Neural cell (in vitro differentiated cells): ENCODE measurements around the gene ADM. TPM values are rescaled to one million over a fixed set of nuclear protein-coding genes. Genes with fewer than 3 reads are reported as not detected.

Experiments used
- H2AFZ ChIP-seq: fragments of 200-600, 300-800 bp; sonication (generic), shearing (Covaris generic); 2 replicates; pipeline ENCODE4 v1.6.0; 2014; ENCODE audit warnings: low read depth, mild to moderate bottlenecking, antibody characterized with exemption, low read length, moderate library complexity
- H3F3A ChIP-seq: fragments of 200-600 bp; shearing (Covaris generic); 2 replicates; pipeline ENCODE4 v1.6.1; 2016; ENCODE audit warnings: mild to moderate bottlenecking, moderate library complexity, mixed read lengths, antibody characterized with exemption, low read length; ENCODE audit not compliant: insufficient read depth, poor library complexity, severe bottlenecking
- H3K27ac ChIP-seq: fragments of 200-600, 300-800 bp; sonication (generic), shearing (Covaris generic); 2 replicates; pipeline ENCODE4 v1.5.1; 2014; ENCODE audit warnings: mild to moderate bottlenecking, low read length, moderate library complexity
- H3K27me3 ChIP-seq: fragments of 300-800, 200-600 bp; sonication (generic), shearing (Covaris generic); 2 replicates; pipeline ENCODE4 v1.6.0; 2014; ENCODE audit warnings: mild to moderate bottlenecking, low read depth, low read length, moderate library complexity; ENCODE audit not compliant: insufficient read depth
- H3K36me3 ChIP-seq: fragments of 300-800, 200-600 bp; sonication (generic), shearing (Covaris generic); 2 replicates; pipeline ENCODE4 v1.5.1; 2014; ENCODE audit warnings: mild to moderate bottlenecking, antibody characterized with exemption, low read length, moderate library complexity; ENCODE audit not compliant: insufficient read depth
- H3K4me2 ChIP-seq: fragments of 300-800, 200-600 bp; sonication (generic), shearing (Covaris generic); 2 replicates; pipeline ENCODE4 v1.6.0; 2014; ENCODE audit warnings: mild to moderate bottlenecking, low read length
- H3K4me3 ChIP-seq: fragments of 300-800, 200-600 bp; sonication (generic), shearing (Covaris generic); 2 replicates; pipeline ENCODE4 v1.5.1; 2014; ENCODE audit warnings: mild to moderate bottlenecking, low read length, moderate library complexity
- H3K79me2 ChIP-seq: fragments of 200-600 bp; shearing (Covaris generic); replicated peaks from 2 replicates; pipeline ENCODE4 v1.6.0; 2014; ENCODE audit warnings: mild to moderate bottlenecking, low read length, moderate library complexity; ENCODE audit not compliant: insufficient read depth
- H3K9ac ChIP-seq: fragments of 300-800, 200-600 bp; sonication (generic), shearing (Covaris generic); 2 replicates; pipeline ENCODE4 v1.6.1; 2016; ENCODE audit warnings: mild to moderate bottlenecking, low read length, mixed read lengths
- H3K9me2 ChIP-seq: fragments of 200-600 bp; shearing (Covaris generic); 2 replicates; pipeline ENCODE4 v1.6.1; 2016; ENCODE audit warnings: mild to moderate bottlenecking, low read length, mixed read lengths; ENCODE audit not compliant: insufficient read depth
- H3K9me3 ChIP-seq: fragments of 200-600, 300-800 bp; sonication (generic), shearing (Covaris generic); 2 replicates; pipeline ENCODE4 v1.6.1; 2016; ENCODE audit warnings: mild to moderate bottlenecking, mixed run types, low read length, moderate library complexity, mixed read lengths
- H4K20me1 ChIP-seq: fragments of 200-600 bp; shearing (Covaris generic); 2 replicates; pipeline ENCODE4 v1.6.1; 2016; ENCODE audit warnings: mild to moderate bottlenecking, mixed run types; ENCODE audit not compliant: insufficient read depth
- CTCF ChIP-seq: fragments of 450-650 bp; IDR thresholded peaks from 2 replicates; pipeline ENCODE4 v1.5.1; 2014; ENCODE audit warnings: antibody characterized with exemption, mild to moderate bottlenecking, moderate library complexity; ENCODE audit not compliant: poor library complexity, severe bottlenecking
- EP300 ChIP-seq: fragments of 450-650 bp; conservative IDR thresholded peaks from 2 replicates; pipeline ENCODE4 v1.6.1; 2014; ENCODE audit warnings: antibody characterized with exemption, mild to moderate bottlenecking, moderate library complexity; ENCODE audit not compliant: poor library complexity, severe bottlenecking
- EZH2 ChIP-seq: fragments of 200-600, 300-800 bp; shearing (Covaris generic), sonication (generic); IDR thresholded peaks from 2 replicates; pipeline ENCODE4 v1.6.1; 2014; ENCODE audit warnings: antibody characterized with exemption, low read length, borderline replicate concordance, mild to moderate bottlenecking; ENCODE audit not compliant: insufficient read depth, poor library complexity, severe bottlenecking
- MXI1 ChIP-seq: fragments of 450-650 bp; conservative IDR thresholded peaks from 2 replicates; pipeline ENCODE4 v1.6.1; 2014; ENCODE audit warnings: antibody characterized with exemption, mild to moderate bottlenecking; ENCODE audit not compliant: poor library complexity, severe bottlenecking
- POLR2AphosphoS5 ChIP-seq: IDR thresholded peaks from 2 replicates; pipeline ENCODE4 v1.6.1; 2012
- RAD21 ChIP-seq: fragments of 450-650 bp; conservative IDR thresholded peaks from 2 replicates; pipeline ENCODE4 v1.6.1; 2014; ENCODE audit warnings: antibody characterized with exemption, mild to moderate bottlenecking, moderate library complexity
- REST ChIP-seq: IDR thresholded peaks from 2 replicates; pipeline ENCODE4 v1.6.1; 2012; ENCODE audit warnings: borderline replicate concordance
- SMC3 ChIP-seq: fragments of 450-650 bp; conservative IDR thresholded peaks from 2 replicates; pipeline ENCODE4 v1.6.1; 2014; ENCODE audit warnings: antibody characterized with exemption, mild to moderate bottlenecking, moderate library complexity; ENCODE audit not compliant: poor library complexity
- TAF1 ChIP-seq: IDR thresholded peaks from 2 replicates; pipeline ENCODE4 v1.6.1; 2012; ENCODE audit warnings: low read depth
- polyA minus RNA-seq: library from RNA; depleted of rRNA, polyadenylated mRNA; stranded (reverse); fragments of >200 nt; gene quantifications from 2 replicates; pipeline ENCODE4 v1.2.3, GENCODE V29; 2014
- polyA plus RNA-seq: library from polyadenylated mRNA; depleted of rRNA; stranded (reverse); fragments of >200 nt; gene quantifications from 2 replicates; pipeline ENCODE4 v1.2.3, GENCODE V29; 2014

ADM gene
- polyA plus RNA-seq (0.30 and 1.6 TPM in 2 replicates), polyA minus RNA-seq (not detected in 2 replicates)

GRCh38 chr11:10304495-10305261 is at the start of gene ADM:
Gene ADM, plus strand, starts transcription at chr11:10305073. Its CDS starts 628 bp downstream, at chr11:10305701.
- Histone ChIP-seq H3K36me3 (no peaks in the 10 kb centered on the region), H3F3A (no peaks in the 10 kb centered on the region), H3K4me2 (no peak within 1 kb of the TSS), H3K9me3 (no peaks in the 10 kb centered on the region), H2AFZ (no peak within 1 kb of the TSS), H3K4me3 (peak within 1 kb of the TSS; percentile 64), H3K27ac (no peak within 1 kb of the TSS), H3K9ac (no peak within 1 kb of the TSS), H3K79me2 (no peaks in the 10 kb centered on the region), H3K27me3 (peaks cover 94% of the 10 kb centered on the region), H3K9me2 (no peaks in the 10 kb centered on the region), H4K20me1 (no peaks in the 10 kb centered on the region)
- TF ChIP-seq REST (no peak), POLR2AphosphoS5 (no peak), EZH2 (no peak), CTCF (peak; percentile 56), TAF1 (no peak), EP300 (no peak), RAD21 (no peak)

- H4K20me1 ChIP-seq = no peaks in the 10 kb centered on the region
- no peaks in the 10 kb centered on the region for H3K36me3 ChIP-seq
- H3K4me3 ChIP-seq = no peak overlapping the region
- H3K9me3 ChIP-seq = no peaks in the 10 kb centered on the region
- TF ChIP-seq EZH2 (no peak), REST (no peak), RAD21 (no peak), POLR2AphosphoS5 (no peak), CTCF (no peak), TAF1 (no peak), SMC3 (no peak), MXI1 (no peak), EP300 (no peak)
- no peaks in the 10 kb centered on the region for H3K9me2 ChIP-seq
- no peak overlapping the region for H3K9ac ChIP-seq
- no peak overlapping the region for H2AFZ ChIP-seq
- H3K27me3 ChIP-seq = no peaks in the 10 kb centered on the region
- peaks cover 8% of the 10 kb centered on the region for H3K79me2 ChIP-seq
- no peaks in the 10 kb centered on the region for H3F3A ChIP-seq
- no peak overlapping the region for H3K4me2 ChIP-seq
- H3K27ac ChIP-seq = no peak overlapping the region
Measured at GRCh38 chr11:10255388-10256125, 49.3 kb upstream of the ADM start.
